HG02678 (cell line): ENCODE results near the gene ATP8A2.
"Not testable (repeated sequence)": the region's sequence is repeated elsewhere in the genome, so short reads cannot be mapped to it uniquely, and the experiment has no call there.

Source experiments
- ATAC-seq: cut with Tn5 transposase; IDR thresholded peaks from one replicate; pipeline ENCODE4 v1.9.1; 2021; ENCODE audit warnings: mild to moderate bottlenecking, moderate library complexity; ENCODE audit not compliant: unreplicated experiment

The ATP8A2 gene

GRCh38 chr13:26053418-26053980 is 681.7 kb downstream of the ATP8A2 start:
- no peak for ATAC-seq

GRCh38 chr13:26054896-26055295 is 683.1 kb downstream of the ATP8A2 start:
- no peak for ATAC-seq

- ATAC-seq = no peak
Measured at GRCh38 chr13:26058704-26059103, 686.9 kb downstream of the ATP8A2 start.

- ATAC-seq = no peak
Measured at GRCh38 chr13:26060357-26060756, 688.6 kb downstream of the ATP8A2 start.

GRCh38 chr13:26061256-26061655 is 689.5 kb downstream of the ATP8A2 start:
- no peak for ATAC-seq

- ATAC-seq = no peak
Measured at GRCh38 chr13:26061947-26062346, 690.2 kb downstream of the ATP8A2 start.

- no peak for ATAC-seq
Measured at GRCh38 chr13:26062853-26063444, 691.2 kb downstream of the ATP8A2 start.

GRCh38 chr13:26066492-26066891 is 694.7 kb downstream of the ATP8A2 start:
- ATAC-seq = not testable (repeated sequence)

- ATAC-seq = no peak
Measured at GRCh38 chr13:26067601-26068000, 695.8 kb downstream of the ATP8A2 start.

- ATAC-seq = not testable (repeated sequence)
Measured at GRCh38 chr13:26068372-26068771, 696.6 kb downstream of the ATP8A2 start.

GRCh38 chr13:26069642-26070041 is 697.9 kb downstream of the ATP8A2 start:
- not testable (repeated sequence) for ATAC-seq

- no peak for ATAC-seq
Measured at GRCh38 chr13:26071691-26072090, 699.9 kb downstream of the ATP8A2 start.

- ATAC-seq = peak; percentile 62
Measured at GRCh38 chr13:26072335-26072734, 700.6 kb downstream of the ATP8A2 start.

- no peak for ATAC-seq
Measured at GRCh38 chr13:26074706-26075105, 702.9 kb downstream of the ATP8A2 start.
